Measurements from ENCODE around the gene RHOT2. TPM values are rescaled to one million over a fixed set of nuclear protein-coding genes. Genes with fewer than 3 reads are reported as not detected.
A peak's percentile ranks its signal among the peaks of the same experiment; 100 is the strongest.

Gene RHOT2
- total RNA-seq, 1 experiment from 2014 or later: 184 TPM

- Histone ChIP-seq H3K4me1 (ENCODE audit: insufficient read depth, low read length, poor library complexity, severe bottlenecking) (no peaks in the 10 kb centered on the region), H3K27me3 (replicated peaks; ENCODE audit: insufficient read depth, low read depth, low read length, poor library complexity) (peaks cover 77% of the 10 kb centered on the region), H3K27ac (ENCODE audit: low read depth, low read length, poor library complexity, severe bottlenecking) (no peak overlapping the region), H3K4me3 (ENCODE audit: low read depth, low read length, poor library complexity, severe bottlenecking) (no peak overlapping the region), H3K36me3 (ENCODE audit: insufficient read depth, low read length, poor library complexity, severe bottlenecking) (no peaks in the 10 kb centered on the region), H3K9me3 (ENCODE audit: low read depth, low read length, poor library complexity, severe bottlenecking) (no peaks in the 10 kb centered on the region)
- intact Hi-C loops (cut with micrococcal nuclease; ENCODE audit: unreplicated experiment): no loop called here
- ChIA-PET CTCF (no interaction called here), POLR2A (ENCODE audit: low non-redundant PET) (no interaction called here)
- no peak for DNase-seq (ENCODE audit: low spot score)
- no TSS peak for BruUV-seq (replicated peaks)
- TF ChIP-seq CTCF (conservative IDR thresholded peaks at IDR 0.05; ENCODE audit: low read depth, low read length) (no peak), EZH2 (IDR thresholded peaks at IDR 0.05; ENCODE audit: borderline replicate concordance, low read depth, low read length, poor library complexity, severe bottlenecking) (no peak)
Measured at GRCh38 chr16:704047-704446, 36.1 kb downstream of the RHOT2 start.

- no peaks in the 10 kb centered on the region for H3K9me3 ChIP-seq (ENCODE audit: low read depth, low read length, poor library complexity, severe bottlenecking)
- H3K36me3 ChIP-seq (ENCODE audit: insufficient read depth, low read length, poor library complexity, severe bottlenecking): no peaks in the 10 kb centered on the region
- BruUV-seq (replicated peaks): no TSS peak
- H3K27me3 ChIP-seq (replicated peaks; ENCODE audit: insufficient read depth, low read depth, low read length, poor library complexity): peaks cover 73% of the 10 kb centered on the region
- no peak for TF ChIP-seq CTCF (conservative IDR thresholded peaks at IDR 0.05; ENCODE audit: low read depth, low read length)
- TF ChIP-seq EZH2 (IDR thresholded peaks at IDR 0.05; ENCODE audit: borderline replicate concordance, low read depth, low read length, poor library complexity, severe bottlenecking): peak; percentile 33
- ChIA-PET CTCF (no interaction called here), POLR2A (ENCODE audit: low non-redundant PET) (no interaction called here)
- peak overlapping the region; percentile 36 for H3K4me3 ChIP-seq (ENCODE audit: low read depth, low read length, poor library complexity, severe bottlenecking)
- H3K4me1 ChIP-seq (ENCODE audit: insufficient read depth, low read length, poor library complexity, severe bottlenecking): no peaks in the 10 kb centered on the region
- intact Hi-C loops (cut with micrococcal nuclease; ENCODE audit: unreplicated experiment): no loop called here
- no peak overlapping the region for H3K27ac ChIP-seq (ENCODE audit: low read depth, low read length, poor library complexity, severe bottlenecking)
- DNase-seq (ENCODE audit: low spot score): no peak
Measured at GRCh38 chr16:704552-705380, 36.8 kb downstream of the RHOT2 start.

- CTCF ChIA-PET: no interaction called here
- TF ChIP-seq EZH2 (IDR thresholded peaks at IDR 0.05; ENCODE audit: borderline replicate concordance, low read depth, low read length, poor library complexity, severe bottlenecking) (no peak), CTCF (conservative IDR thresholded peaks at IDR 0.05; ENCODE audit: low read depth, low read length) (no peak)
- Histone ChIP-seq H3K27me3 (replicated peaks; ENCODE audit: insufficient read depth, low read depth, low read length, poor library complexity) (peaks cover 66% of the 10 kb centered on the region), H3K27ac (ENCODE audit: low read depth, low read length, poor library complexity, severe bottlenecking) (no peak within 1 kb of the TSS), H3K9me3 (ENCODE audit: low read depth, low read length, poor library complexity, severe bottlenecking) (no peaks in the 10 kb centered on the region), H3K36me3 (ENCODE audit: insufficient read depth, low read length, poor library complexity, severe bottlenecking) (no peaks in the 10 kb centered on the region), H3K4me1 (ENCODE audit: insufficient read depth, low read length, poor library complexity, severe bottlenecking) (no peaks in the 10 kb centered on the region), H3K4me3 (ENCODE audit: low read depth, low read length, poor library complexity, severe bottlenecking) (peak within 1 kb of the TSS; percentile 36)
- intact Hi-C loops (cut with micrococcal nuclease; ENCODE audit: unreplicated experiment): no loop called here
- BruUV-seq (replicated peaks): no TSS peak
- peak; percentile 73 for DNase-seq (ENCODE audit: low spot score)
- POLR2A ChIA-PET (ENCODE audit: low non-redundant PET): no interaction called here
Measured at GRCh38 chr16:705431-706188, 37.7 kb downstream of the RHOT2 start, which contains the start of gene FBXL16. Gene FBXL16 (minus strand): TSS chr16:705801. CDS start chr16:697405, 8,396 bp downstream.
